ENCODE data around the gene FRMD4A. TPM values are rescaled to one million over a fixed set of nuclear protein-coding genes. Genes with fewer than 3 reads are reported as not detected.

FRMD4A gene
- total RNA-seq, 2 donors from 2014 or later: 22.3 to 22.4 TPM

DNA sequence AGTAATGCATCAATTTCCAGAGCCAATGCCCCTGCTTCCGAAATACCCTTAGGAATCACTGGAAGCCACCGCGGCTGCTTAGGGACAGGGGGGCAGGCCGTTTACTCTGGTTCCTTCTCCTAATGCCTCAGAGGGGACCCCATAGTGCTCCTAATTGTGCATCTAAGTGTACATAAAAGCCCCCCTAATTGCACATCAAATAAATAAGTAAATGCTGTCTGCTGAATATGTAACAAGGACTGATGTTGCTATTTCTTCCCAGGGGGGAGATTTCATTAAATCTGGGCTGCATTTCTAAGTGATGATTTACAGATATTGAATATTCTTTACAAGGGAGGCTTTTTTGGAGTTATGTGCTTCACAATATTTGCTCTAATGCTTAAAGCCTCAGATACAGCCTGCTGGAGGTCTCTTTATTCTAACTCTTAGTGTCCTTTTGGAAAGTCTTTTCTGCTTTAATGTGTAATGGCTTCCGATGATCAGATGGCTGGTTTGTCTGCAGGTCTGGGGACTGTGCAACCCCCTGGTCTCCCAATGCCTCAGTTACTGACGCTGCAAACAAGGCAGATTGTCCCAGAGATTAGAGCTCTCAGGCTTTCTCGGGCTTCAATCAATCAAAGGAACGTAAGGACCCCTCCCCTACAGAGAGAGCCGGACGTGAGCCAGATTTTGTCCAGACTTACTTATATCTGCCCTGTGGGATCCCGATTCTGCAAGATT, 601.0 kb downstream of the FRMD4A start:
- H3K4me1 ChIP-seq (ENCODE audit: control insufficient read depth, insufficient read depth, low read length): no peaks in the 10 kb centered on the region
- no peaks in the 10 kb centered on the region for H3K27me3 ChIP-seq (ENCODE audit: control insufficient read depth, insufficient read depth, low read length, poor library complexity, severe bottlenecking)
- peaks cover 16% of the 10 kb centered on the region for H3K4me1 Mint-ChIP-seq
- H3K27ac Mint-ChIP-seq: no peak overlapping the region
- H3K4me3 ChIP-seq (ENCODE audit: low read length): no peak overlapping the region
- no peaks in the 10 kb centered on the region for H3K9me3 ChIP-seq (ENCODE audit: control insufficient read depth, low read length)
- H3K27ac ChIP-seq (ENCODE audit: low read depth, low read length): peak overlapping the region; percentile 75
- no peaks in the 10 kb centered on the region for H3K36me3 Mint-ChIP-seq (ENCODE audit: low read depth)
- no peak overlapping the region for H3K9ac ChIP-seq (ENCODE audit: extremely low read depth, low read length, poor library complexity, severe bottlenecking)
- TF ChIP-seq, protein P1, sequence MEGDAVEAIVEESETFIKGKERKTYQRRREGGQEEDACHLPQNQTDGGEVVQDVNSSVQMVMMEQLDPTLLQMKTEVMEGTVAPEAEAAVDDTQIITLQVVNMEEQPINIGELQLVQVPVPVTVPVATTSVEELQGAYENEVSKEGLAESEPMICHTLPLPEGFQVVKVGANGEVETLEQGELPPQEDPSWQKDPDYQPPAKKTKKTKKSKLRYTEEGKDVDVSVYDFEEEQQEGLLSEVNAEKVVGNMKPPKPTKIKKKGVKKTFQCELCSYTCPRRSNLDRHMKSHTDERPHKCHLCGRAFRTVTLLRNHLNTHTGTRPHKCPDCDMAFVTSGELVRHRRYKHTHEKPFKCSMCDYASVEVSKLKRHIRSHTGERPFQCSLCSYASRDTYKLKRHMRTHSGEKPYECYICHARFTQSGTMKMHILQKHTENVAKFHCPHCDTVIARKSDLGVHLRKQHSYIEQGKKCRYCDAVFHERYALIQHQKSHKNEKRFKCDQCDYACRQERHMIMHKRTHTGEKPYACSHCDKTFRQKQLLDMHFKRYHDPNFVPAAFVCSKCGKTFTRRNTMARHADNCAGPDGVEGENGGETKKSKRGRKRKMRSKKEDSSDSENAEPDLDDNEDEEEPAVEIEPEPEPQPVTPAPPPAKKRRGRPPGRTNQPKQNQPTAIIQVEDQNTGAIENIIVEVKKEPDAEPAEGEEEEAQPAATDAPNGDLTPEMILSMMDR (conservative IDR thresholded peaks at IDR 0.05): no peak
- DNase-seq: no peak
- no peaks in the 10 kb centered on the region for H3K9me3 Mint-ChIP-seq
- H3K27me3 Mint-ChIP-seq (ENCODE audit: insufficient read depth): no peaks in the 10 kb centered on the region
- no peak overlapping the region for H3K4me3 Mint-ChIP-seq
- 83 to 87% methylated on average over 7 to 11 of the region's 11 CpGs for whole genome bisulfite sequencing, 2 experiments (ENCODE audit: insufficient coverage in 1 of 2, insufficient read length in 1 of 2)
- H3K36me3 ChIP-seq (ENCODE audit: control insufficient read depth, insufficient read depth, low read length): no peaks in the 10 kb centered on the region

DNA sequence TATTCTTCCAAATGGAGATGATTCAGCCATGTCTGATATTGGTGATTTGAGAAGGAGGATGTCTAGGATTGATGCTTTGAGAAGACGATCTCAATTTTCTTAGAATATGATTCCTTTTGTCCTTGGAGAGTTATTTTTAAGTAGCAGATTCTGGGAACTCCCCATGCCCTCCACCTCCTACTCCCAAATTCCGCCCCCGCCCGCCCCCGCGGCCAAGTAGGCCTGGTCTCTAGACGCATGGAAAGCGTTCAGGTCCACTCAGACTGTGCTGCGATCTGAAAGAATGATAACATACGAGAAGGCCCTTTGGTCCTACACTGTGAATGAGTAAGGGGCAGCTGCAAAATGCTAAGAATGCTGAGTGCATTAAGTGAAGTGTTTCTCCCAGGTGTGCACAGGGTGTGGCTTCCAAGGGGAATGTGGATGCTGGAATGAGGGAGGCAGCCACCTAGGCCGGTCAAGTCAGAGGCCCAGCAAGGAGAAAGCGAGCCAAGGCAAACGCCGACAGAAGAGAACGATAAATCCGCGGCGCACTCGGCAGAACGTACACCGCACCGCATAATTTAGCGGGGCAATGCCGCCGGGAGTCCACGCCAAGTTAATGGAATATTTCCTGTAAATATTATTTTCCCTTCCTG, 601.7 kb downstream of the FRMD4A start:
- Mint-ChIP-seq H3K27me3 (ENCODE audit: insufficient read depth) (no peaks in the 10 kb centered on the region), H3K27ac (no peak overlapping the region), H3K36me3 (ENCODE audit: low read depth) (no peaks in the 10 kb centered on the region), H3K4me3 (no peak overlapping the region), H3K4me1 (peaks cover 18% of the 10 kb centered on the region), H3K9me3 (no peaks in the 10 kb centered on the region)
- Histone ChIP-seq H3K27ac (ENCODE audit: low read depth, low read length) (no peak overlapping the region), H3K36me3 (ENCODE audit: control insufficient read depth, insufficient read depth, low read length) (no peaks in the 10 kb centered on the region), H3K4me3 (ENCODE audit: low read length) (no peak overlapping the region), H3K9ac (ENCODE audit: extremely low read depth, low read length, poor library complexity, severe bottlenecking) (no peak overlapping the region), H3K9me3 (ENCODE audit: control insufficient read depth, low read length) (no peaks in the 10 kb centered on the region), H3K27me3 (ENCODE audit: control insufficient read depth, insufficient read depth, low read length, poor library complexity, severe bottlenecking) (no peaks in the 10 kb centered on the region), H3K4me1 (ENCODE audit: control insufficient read depth, insufficient read depth, low read length) (no peaks in the 10 kb centered on the region)
- WGBS, 2 experiments (ENCODE audit: insufficient coverage in 1 of 2, insufficient read length in 1 of 2): 94 to 97% methylated on average over 16 to 26 of the region's 26 CpGs
- DNase-seq: no peak
- TF ChIP-seq, protein P1 (conservative IDR thresholded peaks at IDR 0.05): no peak

DNA sequence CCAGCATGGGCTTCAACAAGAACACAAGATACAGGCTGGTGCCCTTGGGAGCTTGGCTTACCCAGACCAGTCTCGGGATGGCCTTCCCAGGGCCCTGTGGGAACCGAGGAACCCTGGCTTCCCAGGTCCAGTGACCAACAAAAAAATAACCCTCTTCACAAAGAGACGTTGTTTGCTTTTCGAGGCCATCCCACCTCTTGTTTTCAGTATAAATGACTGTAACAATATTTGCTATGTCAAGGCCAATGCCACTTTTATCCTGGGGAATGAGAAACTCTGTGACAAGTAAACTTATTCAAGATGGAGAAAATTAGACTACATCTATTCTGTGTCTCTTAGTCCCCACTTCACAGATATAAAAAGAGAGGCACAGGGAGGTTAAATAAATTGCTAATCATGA, 605.1 kb downstream of the FRMD4A start:
- no peaks in the 10 kb centered on the region for H3K36me3 ChIP-seq (ENCODE audit: control insufficient read depth, insufficient read depth, low read length)
- Mint-ChIP-seq H3K27ac (no peak overlapping the region), H3K4me3 (no peak overlapping the region), H3K9me3 (no peaks in the 10 kb centered on the region), H3K36me3 (ENCODE audit: low read depth) (no peaks in the 10 kb centered on the region), H3K27me3 (ENCODE audit: insufficient read depth) (no peaks in the 10 kb centered on the region), H3K4me1 (peaks cover 18% of the 10 kb centered on the region)
- DNase-seq: no peak
- no peaks in the 10 kb centered on the region for H3K9me3 ChIP-seq (ENCODE audit: control insufficient read depth, low read length)
- no peaks in the 10 kb centered on the region for H3K27me3 ChIP-seq (ENCODE audit: control insufficient read depth, insufficient read depth, low read length, poor library complexity, severe bottlenecking)
- WGBS, 2 experiments (ENCODE audit: insufficient coverage in 1 of 2, insufficient read length in 1 of 2): 93 to 100% methylated on average over 2 to 4 of the region's 4 CpGs
- H3K4me3 ChIP-seq (ENCODE audit: low read length): no peak overlapping the region
- no peak overlapping the region for H3K9ac ChIP-seq (ENCODE audit: extremely low read depth, low read length, poor library complexity, severe bottlenecking)
- H3K4me1 ChIP-seq (ENCODE audit: control insufficient read depth, insufficient read depth, low read length): no peaks in the 10 kb centered on the region
- TF ChIP-seq, protein P1 (conservative IDR thresholded peaks at IDR 0.05): no peak
- no peak overlapping the region for H3K27ac ChIP-seq (ENCODE audit: low read depth, low read length)

Measured in endodermal cell (in vitro differentiated cells).